Pancreas (tissue), 10 donors: Measurements from ENCODE around the gene CYP4F12. TPM values are rescaled to one million over a fixed set of nuclear protein-coding genes. Genes with fewer than 3 reads are reported as not detected.

ENCODE experiments used
- ATAC-seq, 4 donors: fragments of 200-7000 bp; cut with Tn5 transposase; one replicate each; pipeline versions ENCODE4 v1.8.0 to v1.9.1; 2020; ENCODE audit warnings: mild to moderate bottlenecking in 4 of 4, moderate library complexity in 4 of 4
- DNase-seq, 6 donors: peaks; one replicate each; pipeline ENCODE4 v3.0.0-alpha.2; 2020
- FAIRE-seq: peaks from 2 replicates; lab custom pipeline; 2012; peaks lifted over from hg19 to GRCh38; lab: Jason Lieb, UNC
- H3K27ac ChIP-seq, 4 donors: fragments of 200-600 bp; sonication (generic); 1 replicate in 3 of 4; 2 replicates in 1 of 4; pipeline versions ENCODE4 v1.5.0 to v1.8.0; 2020
- H3K27me3 ChIP-seq, 4 donors: fragments of 200-600 bp; one replicate each; pipeline ENCODE4 v1.8.0; 2021
- H3K36me3 ChIP-seq, 3 donors: fragments of 200-600 bp; sonication (generic) in 1 of 3; one replicate each; pipeline versions ENCODE4 v1.5.0 to v1.8.0; 2020 to 2021
- H3K4me1 ChIP-seq, 3 donors: fragments of 200-600 bp; one replicate each; pipeline ENCODE4 v1.8.0; 2021
- H3K4me3 ChIP-seq, 4 donors: fragments of 200-600 bp; sonication (generic) in 2 of 4; one replicate each; pipeline versions ENCODE4 v1.5.0 to v1.8.0; 2020 to 2021
- H3K9me3 ChIP-seq, 4 donors: fragments of 200-600 bp; one replicate each; pipeline ENCODE4 v1.8.0; 2021
- WGBS, 2 donors: extraction: QIAGEN DNeasy Blood & Tissue Kit; methylation state at CpG; one replicate each; pipeline ENCODE4 v1.1.7; 2013; 5-methylcytosine and 5-hydroxymethylcytosine counted together
- intact Hi-C, 3 donors: fragments of 100-400 bp; cut with DNase I; formaldehyde crosslinking; loops; one replicate each; pipeline versions ENCODE4 v1.11.1 to v1.14.2; 2022
- polyA plus RNA-seq, 2 donors: library from polyadenylated mRNA; stranded (reverse); fragments of 200-250 nt; gene quantifications; one replicate each; pipeline ENCODE4 v1.2.3, GENCODE V29; 2013
- total RNA-seq, 6 donors: library from RNA; stranded (reverse); fragmentation: NEBNext Ultra II Directional in 4 of 6; extraction: Animal tissue kit (Norgen Biotek cat#: 25700) in 4 of 6; gene quantifications; one replicate each; pipeline versions ENCODE4 v1.2.1 to v1.2.4, GENCODE V29; 2021 to 2023
- TF ChIP-seq, protein P1 (sequence below), 4 donors: fragments of 200-600 bp; sonication (generic) in 3 of 4; IDR thresholded peaks; one replicate each; pipeline versions ENCODE4 v1.5.0 to v1.8.0; 2021; ENCODE audit warnings: antibody characterized with exemption in 4 of 4
- donor health status: healthy with polysubstance abuse.
- donor health status: DM: no; HTN: no; CAD: no; lungs with moderate emphysema.
- donor health status: DM: no; HTN: no; CAD: no.
- donor health status: control.
- donor health status: control.
- donor health status: Bipolar disorder and iron deficiency.
- donor health status: DM: yes; HTN: yes; CAD: no.
- donor health status: DM: no; HTN: no; CAD: no.
- donor health status: DM: no; HTN: no; CAD: no.
- donor health status: DM: yes; HTN: yes; CAD: no.

CYP4F12 gene
- total and polyA plus RNA-seq, 8 donors, result 0.28 to 6.1 (median 0.72) TPM

- H3K27ac ChIP-seq, result no peak overlapping the region
- TF ChIP-seq, protein P1, sequence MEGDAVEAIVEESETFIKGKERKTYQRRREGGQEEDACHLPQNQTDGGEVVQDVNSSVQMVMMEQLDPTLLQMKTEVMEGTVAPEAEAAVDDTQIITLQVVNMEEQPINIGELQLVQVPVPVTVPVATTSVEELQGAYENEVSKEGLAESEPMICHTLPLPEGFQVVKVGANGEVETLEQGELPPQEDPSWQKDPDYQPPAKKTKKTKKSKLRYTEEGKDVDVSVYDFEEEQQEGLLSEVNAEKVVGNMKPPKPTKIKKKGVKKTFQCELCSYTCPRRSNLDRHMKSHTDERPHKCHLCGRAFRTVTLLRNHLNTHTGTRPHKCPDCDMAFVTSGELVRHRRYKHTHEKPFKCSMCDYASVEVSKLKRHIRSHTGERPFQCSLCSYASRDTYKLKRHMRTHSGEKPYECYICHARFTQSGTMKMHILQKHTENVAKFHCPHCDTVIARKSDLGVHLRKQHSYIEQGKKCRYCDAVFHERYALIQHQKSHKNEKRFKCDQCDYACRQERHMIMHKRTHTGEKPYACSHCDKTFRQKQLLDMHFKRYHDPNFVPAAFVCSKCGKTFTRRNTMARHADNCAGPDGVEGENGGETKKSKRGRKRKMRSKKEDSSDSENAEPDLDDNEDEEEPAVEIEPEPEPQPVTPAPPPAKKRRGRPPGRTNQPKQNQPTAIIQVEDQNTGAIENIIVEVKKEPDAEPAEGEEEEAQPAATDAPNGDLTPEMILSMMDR (IDR thresholded peaks at IDR 0.05), result no peak
- no peaks in the 10 kb centered on the region for H3K9me3 ChIP-seq
- ATAC-seq (no peak), FAIRE-seq (no peak), DNase-seq (no peak)
- intact Hi-C loops, result no loop called here
- H3K36me3 ChIP-seq, result no peaks in the 10 kb centered on the region
- H3K27me3 ChIP-seq, result no peaks in the 10 kb centered on the region
- 77 to 86% methylated on average over 5 of the region's 5 CpGs for WGBS, 2 donors
- H3K4me3 ChIP-seq, result no peak overlapping the region
- no peaks in the 10 kb centered on the region for H3K4me1 ChIP-seq
These were observed 30.9 kb upstream of the CYP4F12 start for GRCh38 chr19:15641901-15642491.

DNA sequence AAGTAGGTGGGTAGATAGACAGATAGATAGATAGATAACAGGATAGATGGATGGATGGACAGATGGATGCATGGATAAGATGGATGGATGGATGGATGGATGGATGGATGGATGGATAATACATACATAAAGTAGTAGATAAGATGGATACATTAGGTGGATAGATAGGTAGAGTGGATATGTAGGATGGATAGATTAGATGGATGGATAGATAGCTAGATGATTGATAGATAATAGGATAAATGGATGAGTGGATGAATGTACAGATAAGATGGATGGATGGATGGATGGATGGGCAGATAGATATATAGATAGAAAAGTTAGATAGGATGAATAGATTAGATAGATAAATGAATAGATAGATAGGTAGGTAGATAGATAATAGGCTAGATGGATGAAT lies 30.1 kb upstream of the CYP4F12 start:
- ATAC-seq (no peak), FAIRE-seq (no peak), DNase-seq (no peak)
- H3K36me3 ChIP-seq, result no peaks in the 10 kb centered on the region
- TF ChIP-seq, protein P1 (IDR thresholded peaks at IDR 0.05), result no peak
- no peak overlapping the region for H3K27ac ChIP-seq
- no peaks in the 10 kb centered on the region for H3K9me3 ChIP-seq
- no peaks in the 10 kb centered on the region for H3K4me1 ChIP-seq
- H3K4me3 ChIP-seq, result no peak overlapping the region
- intact Hi-C loops, result no loop called here
- no peaks in the 10 kb centered on the region for H3K27me3 ChIP-seq

- Histone ChIP-seq H3K27ac (no peak overlapping the region), H3K36me3 (no peaks in the 10 kb centered on the region), H3K4me3 (no peak overlapping the region), H3K4me1 (no peaks in the 10 kb centered on the region), H3K27me3 (no peaks in the 10 kb centered on the region), H3K9me3 (no peaks in the 10 kb centered on the region)
- intact Hi-C loops, result no loop called here
- FAIRE-seq, result no peak
- no peak for ATAC-seq
- DNase-seq, result no peak
- WGBS, 2 donors, result 66 to 80% methylated on average over 3 of the region's 3 CpGs
- TF ChIP-seq, protein P1 (IDR thresholded peaks at IDR 0.05), result no peak
These were observed 29.5 kb upstream of the CYP4F12 start for GRCh38 chr19:15643387-15643786.

- ATAC-seq, result no peak
- Histone ChIP-seq H3K4me3 (no peak overlapping the region), H3K27ac (no peak overlapping the region), H3K4me1 (no peaks in the 10 kb centered on the region), H3K27me3 (no peaks in the 10 kb centered on the region), H3K36me3 (no peaks in the 10 kb centered on the region), H3K9me3 (no peaks in the 10 kb centered on the region)
- WGBS, 2 donors, result 70% methylated on average over 3 of the region's 3 CpGs
- TF ChIP-seq, protein P1 (IDR thresholded peaks at IDR 0.05), result no peak
- intact Hi-C loops, result no loop called here
- FAIRE-seq, result no peak
- no peak for DNase-seq
These were observed 28.7 kb upstream of the CYP4F12 start for GRCh38 chr19:15644066-15644741.

- TF ChIP-seq, protein P1 (IDR thresholded peaks at IDR 0.05), result no peak
- FAIRE-seq (no peak), DNase-seq (no peak), ATAC-seq (no peak)
- intact Hi-C loops, result no loop called here
- H3K36me3 ChIP-seq, result no peaks in the 10 kb centered on the region
- WGBS, 2 donors, result 77 to 80% methylated on average over 3 of the region's 3 CpGs
- H3K4me1 ChIP-seq, result no peaks in the 10 kb centered on the region
- no peak overlapping the region for H3K4me3 ChIP-seq
- H3K27ac ChIP-seq, result no peak overlapping the region
- no peaks in the 10 kb centered on the region for H3K9me3 ChIP-seq
- no peaks in the 10 kb centered on the region for H3K27me3 ChIP-seq
These were observed 28.1 kb upstream of the CYP4F12 start for GRCh38 chr19:15644816-15645215.
